GM23338 (cell line): ENCODE data around the gene MTHFD2L. TPM values are rescaled to one million over a fixed set of nuclear protein-coding genes. Genes with fewer than 3 reads are reported as not detected.

Experiments
- ATAC-seq: fragments of 200-7000 bp; cut with Tn5 transposase; 3 replicates; pipeline ENCODE4 v1.9.1; 2020
- DNase-seq: peaks from one replicate; pipeline ENCODE4 v3.0.0-alpha.2; 2015; ENCODE audit warnings: low spot score
- H2AFZ ChIP-seq: fragments of 200-600 bp; sonication (generic); 2 replicates; pipeline ENCODE4 v1.8.0; 2016; ENCODE audit warnings: antibody characterized with exemption, mild to moderate bottlenecking, moderate library complexity
- H3F3A ChIP-seq: fragments of 200-600 bp; sonication (generic); replicated peaks from 2 replicates; pipeline ENCODE4 v1.8.0; 2017; ENCODE audit warnings: antibody characterized with exemption, mixed run types, low read depth
- H3K27ac ChIP-seq: fragments of 200-600 bp; sonication (generic); 2 replicates; pipeline ENCODE4 v1.6.1; 2016; ENCODE audit warnings: low read depth
- H3K27me3 ChIP-seq: fragments of 200-600 bp; sonication (generic); 2 replicates; pipeline ENCODE4 v1.8.0; 2016; ENCODE audit warnings: mild to moderate bottlenecking, mixed run types, moderate library complexity; ENCODE audit not compliant: insufficient read depth
- H3K36me3 ChIP-seq: fragments of 200-600 bp; sonication (generic); 2 replicates; pipeline ENCODE4 v1.8.0; 2016; ENCODE audit warnings: mild to moderate bottlenecking; ENCODE audit not compliant: insufficient read depth
- H3K4me1 ChIP-seq: fragments of 200-600 bp; sonication (generic); 2 replicates; pipeline ENCODE4 v1.8.0; 2016; ENCODE audit warnings: mild to moderate bottlenecking, moderate library complexity; ENCODE audit not compliant: insufficient read depth
- H3K4me2 ChIP-seq: fragments of 200-600 bp; sonication (generic); 2 replicates; pipeline ENCODE4 v1.7.1; 2017; ENCODE audit warnings: mixed run types
- H3K4me3 ChIP-seq: fragments of 200-600 bp; sonication (generic); 2 replicates; pipeline ENCODE4 v1.6.1; 2016; ENCODE audit warnings: mixed run types
- H3K79me2 ChIP-seq: fragments of 200-600 bp; sonication (generic); replicated peaks from 2 replicates; pipeline ENCODE4 v1.8.0; 2017; ENCODE audit warnings: mild to moderate bottlenecking; ENCODE audit not compliant: insufficient read depth
- H3K9me2 ChIP-seq: fragments of 200-600 bp; sonication (generic); 2 replicates; pipeline ENCODE4 v1.8.0; 2017; ENCODE audit not compliant: insufficient read depth
- H4K20me1 ChIP-seq: fragments of 200-600 bp; sonication (generic); replicated peaks from 2 replicates; pipeline ENCODE4 v1.8.0; 2017; ENCODE audit warnings: mild to moderate bottlenecking; ENCODE audit not compliant: insufficient read depth
- H3K27ac Mint-ChIP-seq: 2 replicates; pipeline ENCODE4 v1.8.0; 2020; ENCODE audit warnings: inconsistent platforms, mild to moderate bottlenecking, moderate library complexity, mixed read lengths
- H3K27me3 Mint-ChIP-seq: 3 replicates; pipeline ENCODE4 v1.8.0; 2022; ENCODE audit warnings: low read depth, mild to moderate bottlenecking, moderate library complexity, mixed read lengths, inconsistent platforms; ENCODE audit not compliant: insufficient read depth, poor library complexity
- H3K36me3 Mint-ChIP-seq: 3 replicates; pipeline ENCODE4 v1.8.0; 2021; ENCODE audit warnings: low read depth, mild to moderate bottlenecking, inconsistent platforms, moderate library complexity, mixed read lengths
- H3K4me1 Mint-ChIP-seq: 3 replicates; pipeline ENCODE4 v1.8.0; 2020; ENCODE audit warnings: mild to moderate bottlenecking, inconsistent platforms, mixed read lengths
- H3K4me3 Mint-ChIP-seq: 3 replicates; pipeline ENCODE4 v1.8.0; 2021; ENCODE audit warnings: moderate library complexity, mild to moderate bottlenecking, inconsistent platforms, mixed read lengths
- H3K9me3 Mint-ChIP-seq: 3 replicates; pipeline ENCODE4 v1.8.0; 2020; ENCODE audit warnings: moderate library complexity, mild to moderate bottlenecking, inconsistent platforms, mixed read lengths
- CREB1 ChIP-seq: fragments of 250-450 bp; sonication (Bioruptor Pico); IDR thresholded peaks from 2 replicates; pipeline ENCODE4 v1.5.0; 2020; ENCODE audit warnings: low read depth, mild to moderate bottlenecking, moderate library complexity
- EZH2 ChIP-seq: fragments of 200-600 bp; sonication (generic); IDR thresholded peaks from one replicate; pipeline ENCODE4 v1.8.0; 2017; ENCODE audit warnings: antibody characterized with exemption, mild to moderate bottlenecking, low read depth; ENCODE audit not compliant: unreplicated experiment
- EZH2phosphoT487 ChIP-seq: fragments of 200-600 bp; sonication (generic); IDR thresholded peaks from one replicate; pipeline ENCODE4 v1.8.1; 2018; ENCODE audit warnings: antibody characterized with exemption; ENCODE audit not compliant: unreplicated experiment
- JUNB ChIP-seq: IDR thresholded peaks from one replicate; pipeline ENCODE4 v1.6.1; 2016; ENCODE audit warnings: antibody characterized with exemption; ENCODE audit not compliant: unreplicated experiment
- NANOG ChIP-seq: IDR thresholded peaks from 2 replicates; pipeline ENCODE4 v1.6.1; 2016; ENCODE audit warnings: antibody characterized with exemption, borderline replicate concordance
- POLR2AphosphoS5 ChIP-seq: IDR thresholded peaks from 2 replicates; pipeline ENCODE4 v1.6.1; 2016; ENCODE audit warnings: antibody characterized with exemption, low read depth
- REST ChIP-seq: IDR thresholded peaks from one replicate; pipeline ENCODE4 v1.6.1; 2018; ENCODE audit warnings: antibody characterized with exemption; ENCODE audit not compliant: unreplicated experiment
- STAT1 ChIP-seq: IDR thresholded peaks from one replicate; pipeline ENCODE4 v1.6.1; 2016; ENCODE audit warnings: antibody characterized with exemption; ENCODE audit not compliant: unreplicated experiment
- ZNF114 ChIP-seq: fragments of 250-450 bp; sonication (Bioruptor Pico); IDR thresholded peaks from 2 replicates; pipeline ENCODE4 v1.5.0; 2020; ENCODE audit warnings: mild to moderate bottlenecking, moderate library complexity
- polyA plus RNA-seq: library from polyadenylated mRNA; unstranded; fragments of >200 nt; fragmentation: Nextera tagmentation; extraction: Ambion mirVana; gene quantifications from 2 replicates; pipeline ENCODE4 v1.2.1, GENCODE V29; 2016
- total RNA-seq: library from RNA; depleted of rRNA; stranded (reverse); fragments of >200 nt; shearing (Covaris generic); gene quantifications from 2 replicates; pipeline ENCODE4 v1.2.3, GENCODE V29; 2014
- TF ChIP-seq, protein P1 (sequence below): fragments of 250-450 bp; sonication (Bioruptor Pico); IDR thresholded peaks from 2 replicates; pipeline ENCODE4 v1.5.0; 2020; ENCODE audit warnings: mild to moderate bottlenecking, moderate library complexity
- TF ChIP-seq, protein P2 (sequence below): IDR thresholded peaks from 2 replicates; pipeline ENCODE4 v1.6.1; 2016; ENCODE audit warnings: antibody characterized with exemption

Gene MTHFD2L
- total and polyA plus RNA-seq, 2 experiments from 2014 or later = 24.4 to 35.7 TPM

GRCh38 chr4:74121643-74122579 lies 36.0 kb upstream of the MTHFD2L start (continued):
- TF ChIP-seq, protein P1, sequence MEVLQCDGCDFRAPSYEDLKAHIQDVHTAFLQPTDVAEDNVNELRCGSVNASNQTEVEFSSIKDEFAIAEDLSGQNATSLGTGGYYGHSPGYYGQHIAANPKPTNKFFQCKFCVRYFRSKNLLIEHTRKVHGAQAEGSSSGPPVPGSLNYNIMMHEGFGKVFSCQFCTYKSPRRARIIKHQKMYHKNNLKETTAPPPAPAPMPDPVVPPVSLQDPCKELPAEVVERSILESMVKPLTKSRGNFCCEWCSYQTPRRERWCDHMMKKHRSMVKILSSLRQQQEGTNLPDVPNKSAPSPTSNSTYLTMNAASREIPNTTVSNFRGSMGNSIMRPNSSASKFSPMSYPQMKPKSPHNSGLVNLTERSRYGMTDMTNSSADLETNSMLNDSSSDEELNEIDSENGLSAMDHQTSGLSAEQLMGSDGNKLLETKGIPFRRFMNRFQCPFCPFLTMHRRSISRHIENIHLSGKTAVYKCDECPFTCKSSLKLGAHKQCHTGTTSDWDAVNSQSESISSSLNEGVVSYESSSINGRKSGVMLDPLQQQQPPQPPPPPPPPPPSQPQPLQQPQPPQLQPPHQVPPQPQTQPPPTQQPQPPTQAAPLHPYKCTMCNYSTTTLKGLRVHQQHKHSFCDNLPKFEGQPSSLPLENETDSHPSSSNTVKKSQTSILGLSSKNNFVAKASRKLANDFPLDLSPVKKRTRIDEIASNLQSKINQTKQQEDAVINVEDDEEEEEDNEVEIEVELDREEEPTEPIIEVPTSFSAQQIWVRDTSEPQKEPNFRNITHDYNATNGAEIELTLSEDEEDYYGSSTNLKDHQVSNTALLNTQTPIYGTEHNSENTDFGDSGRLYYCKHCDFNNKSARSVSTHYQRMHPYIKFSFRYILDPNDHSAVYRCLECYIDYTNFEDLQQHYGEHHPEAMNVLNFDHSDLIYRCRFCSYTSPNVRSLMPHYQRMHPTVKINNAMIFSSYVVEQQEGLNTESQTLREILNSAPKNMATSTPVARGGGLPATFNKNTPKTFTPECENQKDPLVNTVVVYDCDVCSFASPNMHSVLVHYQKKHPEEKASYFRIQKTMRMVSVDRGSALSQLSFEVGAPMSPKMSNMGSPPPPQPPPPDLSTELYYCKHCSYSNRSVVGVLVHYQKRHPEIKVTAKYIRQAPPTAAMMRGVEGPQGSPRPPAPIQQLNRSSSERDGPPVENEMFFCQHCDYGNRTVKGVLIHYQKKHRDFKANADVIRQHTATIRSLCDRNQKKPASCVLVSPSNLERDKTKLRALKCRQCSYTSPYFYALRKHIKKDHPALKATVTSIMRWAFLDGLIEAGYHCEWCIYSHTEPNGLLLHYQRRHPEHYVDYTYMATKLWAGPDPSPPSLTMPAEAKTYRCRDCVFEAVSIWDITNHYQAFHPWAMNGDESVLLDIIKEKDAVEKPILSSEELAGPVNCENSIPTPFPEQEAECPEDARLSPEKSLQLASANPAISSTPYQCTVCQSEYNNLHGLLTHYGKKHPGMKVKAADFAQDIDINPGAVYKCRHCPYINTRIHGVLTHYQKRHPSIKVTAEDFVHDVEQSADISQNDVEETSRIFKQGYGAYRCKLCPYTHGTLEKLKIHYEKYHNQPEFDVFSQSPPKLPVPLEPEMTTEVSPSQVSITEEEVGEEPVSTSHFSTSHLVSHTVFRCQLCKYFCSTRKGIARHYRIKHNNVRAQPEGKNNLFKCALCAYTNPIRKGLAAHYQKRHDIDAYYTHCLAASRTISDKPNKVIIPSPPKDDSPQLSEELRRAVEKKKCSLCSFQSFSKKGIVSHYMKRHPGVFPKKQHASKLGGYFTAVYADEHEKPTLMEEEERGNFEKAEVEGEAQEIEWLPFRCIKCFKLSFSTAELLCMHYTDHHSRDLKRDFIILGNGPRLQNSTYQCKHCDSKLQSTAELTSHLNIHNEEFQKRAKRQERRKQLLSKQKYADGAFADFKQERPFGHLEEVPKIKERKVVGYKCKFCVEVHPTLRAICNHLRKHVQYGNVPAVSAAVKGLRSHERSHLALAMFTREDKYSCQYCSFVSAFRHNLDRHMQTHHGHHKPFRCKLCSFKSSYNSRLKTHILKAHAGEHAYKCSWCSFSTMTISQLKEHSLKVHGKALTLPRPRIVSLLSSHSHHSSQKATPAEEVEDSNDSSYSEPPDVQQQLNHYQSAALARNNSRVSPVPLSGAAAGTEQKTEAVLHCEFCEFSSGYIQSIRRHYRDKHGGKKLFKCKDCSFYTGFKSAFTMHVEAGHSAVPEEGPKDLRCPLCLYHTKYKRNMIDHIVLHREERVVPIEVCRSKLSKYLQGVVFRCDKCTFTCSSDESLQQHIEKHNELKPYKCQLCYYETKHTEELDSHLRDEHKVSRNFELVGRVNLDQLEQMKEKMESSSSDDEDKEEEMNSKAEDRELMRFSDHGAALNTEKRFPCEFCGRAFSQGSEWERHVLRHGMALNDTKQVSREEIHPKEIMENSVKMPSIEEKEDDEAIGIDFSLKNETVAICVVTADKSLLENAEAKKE = no peak
- no peak for TF ChIP-seq EZH2

DNA sequence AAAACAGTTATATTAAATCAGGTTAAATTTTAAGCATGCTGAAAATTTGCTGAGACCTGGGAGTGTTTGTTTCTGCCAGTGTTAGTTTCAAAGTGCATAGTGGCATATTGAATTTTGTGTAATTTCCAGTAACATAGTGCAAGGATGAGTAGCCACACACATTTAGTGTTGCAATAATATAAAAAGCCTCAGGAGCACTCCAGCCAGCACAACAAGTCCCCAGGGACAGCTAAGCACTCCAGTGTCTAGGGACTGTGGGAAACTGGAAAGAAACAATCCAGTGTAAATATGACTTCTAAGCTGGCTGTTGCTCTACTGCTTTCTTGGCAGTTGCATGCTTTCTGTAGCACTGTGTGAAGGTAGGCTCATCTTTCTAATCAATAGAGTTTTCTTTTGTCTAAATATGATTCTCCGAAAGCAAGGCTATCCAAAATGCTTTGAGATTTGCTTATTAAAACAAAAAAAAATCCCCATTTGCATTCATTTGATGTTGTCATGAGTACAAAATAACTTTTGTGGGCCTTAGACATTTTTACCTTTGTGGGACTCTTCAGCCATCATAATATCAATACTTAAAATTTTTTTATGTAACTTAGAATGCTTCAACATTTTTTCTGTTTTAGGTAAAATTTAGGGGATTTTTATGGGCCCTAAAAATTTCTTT lies 34.7 kb upstream of the MTHFD2L start:
- H3K4me3 Mint-ChIP-seq = no peak overlapping the region
- peaks cover 43% of the 10 kb centered on the region for H3K9me3 Mint-ChIP-seq
- Histone ChIP-seq H3K9me2 (peaks cover 5% of the 10 kb centered on the region; the same call in 1 of the 2 replicates), H3K4me1 (no peaks in the 10 kb centered on the region), H3K79me2 (no peaks in the 10 kb centered on the region), H4K20me1 (no peaks in the 10 kb centered on the region), H3F3A (no peaks in the 10 kb centered on the region), H3K4me2 (no peak overlapping the region), H3K27me3 (no peaks in the 10 kb centered on the region), H2AFZ (no peak overlapping the region), H3K36me3 (peaks cover 8% of the 10 kb centered on the region), H3K27ac (no peak overlapping the region), H3K4me3 (no peak overlapping the region)
- DNase-seq (no peak), ATAC-seq (no peak)
- no peak overlapping the region for H3K27ac Mint-ChIP-seq
- no peaks in the 10 kb centered on the region for H3K4me1 Mint-ChIP-seq
- peaks cover 35% of the 10 kb centered on the region; the same call in 2 of the 3 replicates for H3K36me3 Mint-ChIP-seq
- H3K27me3 Mint-ChIP-seq = no peaks in the 10 kb centered on the region
- TF ChIP-seq NANOG = no peak
- TF ChIP-seq CREB1 (CRISPR knock-in tag) = no peak
- no peak for TF ChIP-seq POLR2AphosphoS5
- no peak for TF ChIP-seq JUNB
- TF ChIP-seq, protein P2, sequence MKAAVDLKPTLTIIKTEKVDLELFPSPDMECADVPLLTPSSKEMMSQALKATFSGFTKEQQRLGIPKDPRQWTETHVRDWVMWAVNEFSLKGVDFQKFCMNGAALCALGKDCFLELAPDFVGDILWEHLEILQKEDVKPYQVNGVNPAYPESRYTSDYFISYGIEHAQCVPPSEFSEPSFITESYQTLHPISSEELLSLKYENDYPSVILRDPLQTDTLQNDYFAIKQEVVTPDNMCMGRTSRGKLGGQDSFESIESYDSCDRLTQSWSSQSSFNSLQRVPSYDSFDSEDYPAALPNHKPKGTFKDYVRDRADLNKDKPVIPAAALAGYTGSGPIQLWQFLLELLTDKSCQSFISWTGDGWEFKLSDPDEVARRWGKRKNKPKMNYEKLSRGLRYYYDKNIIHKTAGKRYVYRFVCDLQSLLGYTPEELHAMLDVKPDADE = no peak
- no peak for TF ChIP-seq EZH2
- TF ChIP-seq REST = no peak
- no peak for TF ChIP-seq ZNF114
- no peak for TF ChIP-seq EZH2phosphoT487
- TF ChIP-seq STAT1 = no peak
